ENCODE data around the gene MIPOL1.

DNA sequence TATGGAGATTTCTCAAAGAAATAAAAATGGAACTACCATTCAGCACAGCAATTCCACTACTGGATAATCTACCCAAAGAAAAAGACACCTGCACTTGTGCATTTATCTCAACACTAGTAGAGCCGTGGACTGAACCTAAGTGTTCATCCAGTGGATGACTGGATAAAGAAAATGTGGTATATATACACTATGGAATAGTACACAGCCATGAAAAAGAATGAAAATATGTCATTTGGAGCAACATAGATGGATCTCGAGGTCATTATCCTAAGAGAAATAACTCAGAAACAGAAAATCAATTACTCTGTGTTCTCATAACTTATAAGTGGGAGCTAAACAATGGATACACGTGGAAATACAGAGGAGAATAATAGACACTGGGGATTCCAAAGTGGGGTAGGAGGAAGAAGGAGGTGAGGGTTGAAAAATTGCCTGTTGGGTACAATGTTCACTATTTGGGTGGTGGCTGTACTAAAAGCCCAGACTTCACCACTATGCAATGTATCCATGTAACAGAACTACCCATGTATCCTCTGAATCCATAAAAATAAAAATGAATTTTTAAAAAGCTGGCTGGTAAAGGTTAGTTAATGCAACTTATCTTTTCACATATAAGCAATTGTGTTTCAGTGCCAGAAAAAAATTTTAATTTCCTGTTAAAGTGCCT, 266.6 kb downstream of the MIPOL1 start:
- no peak for TF ChIP-seq ZFP36 (IDR thresholded peaks at IDR 0.05; ENCODE audit: low read depth, low read length, partially characterized antibody)
- no peak for TF ChIP-seq FOXA3 (CRISPR knock-in tag; conservative IDR thresholded peaks at IDR 0.05 in 1 of 2, IDR thresholded peaks at IDR 0.05 in 1 of 2)

All from K562 (cell line).